PFSK-1 (cell line): ENCODE measurements around the gene PFKP.

ENCODE experiments used
- SIN3A ChIP-seq: IDR thresholded peaks from 2 replicates; pipeline ENCODE4 v1.6.1; 2012; ENCODE audit warnings: mild to moderate bottlenecking, low read length, moderate library complexity, borderline replicate concordance; ENCODE audit not compliant: insufficient read depth
- TAF1 ChIP-seq: IDR thresholded peaks from 2 replicates; pipeline ENCODE4 v1.6.1; 2012; ENCODE audit warnings: low read length, control low read depth, borderline replicate concordance; ENCODE audit not compliant: insufficient read depth

DNA sequence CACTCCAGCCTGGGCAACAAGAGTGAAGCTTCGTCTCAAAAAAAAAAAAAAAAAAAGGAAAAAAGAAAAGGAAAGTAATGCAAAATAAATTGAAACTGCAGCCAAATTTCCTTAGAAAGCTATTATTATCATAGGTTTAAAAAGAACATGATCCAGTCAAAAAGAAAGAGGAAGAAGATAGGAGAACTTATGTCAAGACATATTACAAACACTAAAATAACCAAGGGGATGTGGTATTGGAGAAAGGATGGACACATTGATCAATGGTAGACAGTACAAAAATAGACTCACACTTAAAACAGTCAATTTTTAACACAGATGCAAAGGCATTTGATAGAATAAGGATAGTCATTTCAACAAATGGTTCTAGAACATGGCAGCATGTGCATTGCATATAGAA lies 27.3 kb upstream of the PFKP start:
- TF ChIP-seq SIN3A (no peak), TAF1 (no peak)
